Stimulated activated CD8-positive, alpha-beta memory T cell treated with anti-CD3 and anti-CD28 coated beads, Interleukin-7, amount 100 ng/mL, for 48 hours (primary cell): ENCODE measurements around the gene FBXO30.

Source experiments
- DNase-seq, 2 donors: peaks; one replicate each; pipeline ENCODE4 v3.0.0-alpha.2; 2020; ENCODE audit warnings: low read depth in 1 of 2; ENCODE audit errors: extremely low read depth in 1 of 2

Gene FBXO30

DNA sequence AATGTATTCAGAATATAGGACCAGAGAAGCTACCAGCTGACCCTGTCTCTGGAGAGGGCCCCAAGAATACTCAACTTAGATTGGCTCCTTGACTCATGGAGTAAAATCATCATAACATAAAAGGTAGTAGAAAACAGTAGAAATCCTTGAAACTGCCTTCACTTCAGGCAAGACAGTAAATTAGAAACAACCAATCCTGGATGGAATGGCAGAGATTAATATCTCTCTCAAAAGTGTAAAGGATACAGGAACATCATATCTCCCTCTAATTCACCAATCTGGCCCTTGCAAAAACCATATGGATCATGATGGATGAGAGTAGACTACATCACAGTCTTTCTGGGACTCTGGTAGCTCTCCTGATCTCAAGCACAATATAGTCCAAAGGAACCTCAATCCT lies 58.9 kb downstream of the FBXO30 start:
- DNase-seq: no peak

DNA sequence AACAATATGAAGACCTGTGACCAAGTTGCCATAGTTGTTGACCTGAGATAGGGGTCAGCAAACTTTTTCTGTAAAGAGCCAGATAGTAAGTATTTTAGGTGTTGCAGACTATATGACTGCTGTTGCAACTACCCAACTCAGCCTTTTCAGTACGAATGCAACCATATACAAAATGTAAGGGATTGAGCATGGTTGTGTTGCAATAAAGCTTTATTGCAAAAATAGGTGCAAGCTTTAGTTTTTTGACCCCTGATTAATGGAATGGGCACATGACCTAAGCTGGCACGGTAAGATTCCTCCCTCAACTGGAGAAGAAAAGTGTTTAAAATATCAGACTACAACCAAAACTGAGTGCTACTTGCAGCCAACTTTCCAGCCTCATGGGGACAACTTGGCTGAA lies 62.0 kb downstream of the FBXO30 start:
- no peak for DNase-seq

DNA sequence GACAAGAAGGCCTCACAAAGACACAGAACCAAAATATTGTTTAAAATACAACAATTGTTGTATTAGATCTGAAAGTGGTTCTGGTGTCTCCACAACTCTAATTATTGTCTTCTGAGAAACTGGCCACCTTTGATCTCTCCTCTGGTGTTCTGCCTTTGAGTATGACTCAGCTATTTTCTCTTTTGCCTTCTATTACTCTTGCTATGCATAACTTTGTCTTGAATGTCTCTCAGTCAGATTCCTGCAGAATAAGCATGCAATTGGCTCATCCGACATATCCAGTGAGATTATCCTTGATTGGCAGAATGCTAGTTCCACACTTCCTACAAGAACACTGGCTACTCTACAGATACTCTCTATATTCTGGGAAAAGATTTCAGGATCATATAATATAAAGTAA lies 65.0 kb downstream of the FBXO30 start:
- DNase-seq: no peak

DNA sequence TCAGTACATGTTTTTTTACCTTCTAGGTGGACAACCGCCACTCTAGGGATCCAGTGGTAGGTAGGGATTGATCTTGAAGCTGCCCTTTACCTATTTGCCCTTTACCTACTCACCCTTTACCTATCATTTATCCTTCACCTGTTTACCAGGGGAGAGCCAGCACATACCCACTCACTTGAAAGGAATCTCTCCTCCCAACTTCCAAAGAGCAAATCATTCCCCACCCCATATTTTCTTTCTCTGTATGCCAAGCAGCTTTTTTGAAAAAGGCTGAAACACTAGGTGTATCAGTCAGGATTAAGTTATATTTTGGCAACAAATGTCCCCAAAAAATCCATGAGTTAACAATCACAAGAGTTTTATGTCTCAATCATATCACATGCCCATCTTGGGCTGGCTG lies 68.7 kb downstream of the FBXO30 start:
- DNase-seq: no peak

DNA sequence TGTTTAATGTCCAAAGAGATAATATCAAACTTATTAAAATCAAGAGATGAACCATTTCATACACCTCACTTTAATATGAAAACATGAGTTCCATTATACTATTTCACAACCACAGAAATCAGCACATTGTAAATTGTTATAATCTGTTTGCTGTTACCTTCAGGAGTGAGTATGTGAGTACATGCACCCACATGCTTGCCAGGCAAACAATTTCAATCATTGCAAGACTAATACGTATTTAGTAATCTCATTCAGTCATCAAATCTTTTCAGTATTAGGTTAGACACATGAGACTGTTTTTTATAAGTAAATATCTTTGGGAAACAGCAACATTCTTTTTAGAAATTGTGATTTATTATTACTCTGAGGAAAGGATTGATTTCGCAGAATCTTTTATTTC lies 70.0 kb downstream of the FBXO30 start:
- no peak for DNase-seq
